Heart left ventricle (tissue), 16 donors: ENCODE data around the gene CCDC28B. TPM values are rescaled to one million over a fixed set of nuclear protein-coding genes. Genes with fewer than 3 reads are reported as not detected.

Experiments used
- ATAC-seq, 4 donors: fragments of 200-7000 bp; cut with Tn5 transposase; one replicate each; pipeline ENCODE4 v1.9.1; 2020 to 2022; ENCODE audit warnings: moderate library complexity in 4 of 4, mild to moderate bottlenecking in 3 of 4, moderate number of reproducible peaks in 1 of 4
- DNase-seq, 5 donors: peaks; one replicate each; pipeline ENCODE4 v3.0.0-alpha.2; 2020
- H3K27ac ChIP-seq, 12 donors: fragments of 200-600 bp; sonication (generic) in 4 of 12; one replicate each; pipeline versions ENCODE4 v1.5.0 to v1.8.0; 2016 to 2022; ENCODE audit warnings: mild to moderate bottlenecking in 2 of 12
- H3K27me3 ChIP-seq, 9 donors: fragments of 200-600 bp; sonication (generic) in 2 of 9; one replicate each; pipeline versions ENCODE4 v1.5.1 to v1.8.0; 2016 to 2022; ENCODE audit warnings: mild to moderate bottlenecking in 3 of 9
- H3K36me3 ChIP-seq, 9 donors: fragments of 200-600 bp; sonication (generic) in 2 of 9; one replicate each; pipeline versions ENCODE4 v1.5.0 to v1.8.0; 2018 to 2022; ENCODE audit warnings: mild to moderate bottlenecking in 2 of 9
- H3K4me1 ChIP-seq, 12 donors: fragments of 200-600 bp; sonication (generic) in 4 of 12; one replicate each; pipeline versions ENCODE4 v1.5.0 to v1.8.0; 2016 to 2022; ENCODE audit warnings: mild to moderate bottlenecking in 3 of 12
- H3K4me3 ChIP-seq, 12 donors: fragments of 200-600 bp; sonication (generic) in 4 of 12; one replicate each; pipeline versions ENCODE4 v1.5.0 to v1.8.0; 2017 to 2022; ENCODE audit warnings: mild to moderate bottlenecking in 9 of 12, moderate library complexity in 4 of 12
- H3K9me3 ChIP-seq, 12 donors: fragments of 200-600 bp; sonication (generic) in 4 of 12; one replicate each; pipeline versions ENCODE4 v1.5.0 to v1.8.0; 2016 to 2022; ENCODE audit warnings: mild to moderate bottlenecking in 1 of 12
- POLR2A ChIP-seq, 2 donors: fragments of 450-650 bp; IDR thresholded peaks; one replicate each; pipeline ENCODE4 v1.6.1; 2017; ENCODE audit warnings: antibody characterized with exemption in 2 of 2, mild to moderate bottlenecking in 2 of 2, moderate library complexity in 2 of 2
- WGBS, 4 donors: extraction: QIAGEN DNeasy Blood & Tissue Kit in 2 of 4; methylation state at CpG; one replicate each; pipeline versions ENCODE4 v1.1.5 to v1.1.7; 2013 to 2018; 5-methylcytosine and 5-hydroxymethylcytosine counted together
- intact Hi-C, 10 donors: fragments of 100-400 bp; cut with DNase I; formaldehyde crosslinking; loops; one replicate each; pipeline versions ENCODE4 v1.11.1 to v1.14.2; 2022
- polyA plus RNA-seq, 2 donors: library from polyadenylated mRNA; stranded (reverse); fragments of 200-250 nt; gene quantifications; one replicate each; pipeline ENCODE4 v1.2.3, GENCODE V29; 2013
- total RNA-seq, 9 donors: library from RNA; depleted of rRNA in 2 of 9; stranded (reverse); fragments of >200 nt in 2 of 9; fragmentation: NEBNext Ultra II Directional in 3 of 9; extraction: Animal tissue kit (Norgen Biotek cat#: 25700) in 3 of 9; gene quantifications; one replicate each; pipeline versions ENCODE4 v1.1.0 to v1.2.4, GENCODE V29; 2016 to 2023
- TF ChIP-seq, protein P1 (sequence below), 12 donors: fragments of 200-600 bp; sonication (generic) in 4 of 12; IDR thresholded peaks; one replicate each; pipeline versions ENCODE4 v1.5.0 to v1.8.0; 2018 to 2022; ENCODE audit warnings: antibody characterized with exemption in 12 of 12, mild to moderate bottlenecking in 5 of 12
- donor health status: ischemic (EF 13 %, LVEDD 7.1; RV severe dilation, severe dysfunction).
- donor health status: healthy with polysubstance abuse.
- donor health status: DM: no; HTN: yes; CAD: no.
- donor health status: DM: no; HTN: no; CAD: no.
- donor health status: ischemic (EF 25% LVEDD 6.9; RV normal size, moderate dysfunction).
- donor health status: ischemic (EF 25% LVEDD 5.7; RV mildly dilated, moderate dysfunction).
- donor health status: healthy.
- donor health status: DM: yes; HTN: yes; CAD: no.
- donor health status: ischemic (EF 35%, LVEDD 5.7; RV mildly dilated, moderate dysfunction).
- donor health status: nonischemic (EF 11% LVEDD 7.7; RV severe dilation, severe dysfunction).
- donor health status: DM: yes; HTN: yes; CAD: no.
- donor health status: PGD.
- donor health status: ischemic (EF 29% LVEDD 5.4; RV normal size, mild dysfunction).
- donor health status: nonischemic (EF 23%, LVEDD 6.1; RV moderate dilation, normal function).

The CCDC28B gene
- total and polyA plus RNA-seq, 11 donors: 12.5 to 40.2 (median 17.0) TPM

DNA sequence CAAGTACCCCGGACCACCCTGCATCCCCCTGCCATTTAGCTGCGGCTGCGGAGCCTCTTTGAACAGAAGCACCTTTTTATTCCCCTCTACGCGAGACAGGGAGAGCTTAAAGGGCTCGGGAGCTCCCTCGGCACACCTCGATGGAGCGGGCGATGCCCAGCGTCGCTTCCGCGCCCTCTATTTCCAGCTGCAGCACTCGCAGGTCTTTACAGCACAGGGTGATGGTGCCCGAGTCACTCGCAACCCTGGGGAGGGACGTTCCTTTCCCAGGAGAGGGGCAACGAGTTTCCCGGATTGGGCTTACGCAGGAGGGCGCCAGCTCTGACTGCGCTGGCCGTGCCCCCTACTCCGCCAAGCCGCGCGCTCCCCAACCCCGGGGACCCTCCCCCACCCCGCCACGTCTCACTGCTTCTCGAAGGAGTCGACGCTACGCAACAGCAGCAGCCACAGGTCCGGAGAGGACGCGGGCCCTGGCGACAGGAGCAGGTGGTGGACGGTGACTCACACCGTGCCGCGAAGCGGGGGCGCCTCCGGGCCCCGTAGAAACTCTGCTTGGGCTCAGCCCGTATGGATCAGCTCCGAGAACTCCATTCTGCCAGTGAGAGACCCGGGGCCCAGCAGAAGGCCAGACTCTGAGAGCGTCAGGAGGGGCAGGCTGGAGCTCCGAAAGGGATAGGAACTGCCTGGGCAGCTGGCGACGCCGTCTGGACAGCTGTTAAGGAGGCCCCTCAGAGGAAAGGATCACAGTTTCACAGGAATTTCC lies 40.8 kb downstream of the CCDC28B start:
- Histone ChIP-seq H3K27me3 (no peaks in the 10 kb centered on the region), H3K9me3 (no peaks in the 10 kb centered on the region), H3K27ac (peak overlapping the region; percentile 63 to 92 (median 86)), H3K4me1 (peaks cover 2 to 39% (median 24%) of the 10 kb centered on the region in 12 donors), H3K4me3 (peak overlapping the region; percentile 34 to 85 (median 69)), H3K36me3 (peaks cover 0 to 8% (median 0%) of the 10 kb centered on the region in 9 donors)
- intact Hi-C loops: loop anchor here in 6 of 10 donors (5.0 to 10.0 kb wide), 3 partner anchors 51 to 76 kb away; partner anchors contain the start of gene HDAC1 (in 2 of the 6)
- 0 to 1% (median 1%) methylated on average over 17 to 55 of the region's 55 CpGs for WGBS, 4 donors
- ATAC-seq: peak; percentile 52 to 76 (median 72)
- DNase-seq: peak; percentile 58 to 78 (median 71)
- TF ChIP-seq, protein P1, sequence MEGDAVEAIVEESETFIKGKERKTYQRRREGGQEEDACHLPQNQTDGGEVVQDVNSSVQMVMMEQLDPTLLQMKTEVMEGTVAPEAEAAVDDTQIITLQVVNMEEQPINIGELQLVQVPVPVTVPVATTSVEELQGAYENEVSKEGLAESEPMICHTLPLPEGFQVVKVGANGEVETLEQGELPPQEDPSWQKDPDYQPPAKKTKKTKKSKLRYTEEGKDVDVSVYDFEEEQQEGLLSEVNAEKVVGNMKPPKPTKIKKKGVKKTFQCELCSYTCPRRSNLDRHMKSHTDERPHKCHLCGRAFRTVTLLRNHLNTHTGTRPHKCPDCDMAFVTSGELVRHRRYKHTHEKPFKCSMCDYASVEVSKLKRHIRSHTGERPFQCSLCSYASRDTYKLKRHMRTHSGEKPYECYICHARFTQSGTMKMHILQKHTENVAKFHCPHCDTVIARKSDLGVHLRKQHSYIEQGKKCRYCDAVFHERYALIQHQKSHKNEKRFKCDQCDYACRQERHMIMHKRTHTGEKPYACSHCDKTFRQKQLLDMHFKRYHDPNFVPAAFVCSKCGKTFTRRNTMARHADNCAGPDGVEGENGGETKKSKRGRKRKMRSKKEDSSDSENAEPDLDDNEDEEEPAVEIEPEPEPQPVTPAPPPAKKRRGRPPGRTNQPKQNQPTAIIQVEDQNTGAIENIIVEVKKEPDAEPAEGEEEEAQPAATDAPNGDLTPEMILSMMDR (IDR thresholded peaks at IDR 0.05): no peak
- TF ChIP-seq POLR2A (IDR thresholded peaks at IDR 0.05): peak in 1 of 2 donors; percentile 19

DNA sequence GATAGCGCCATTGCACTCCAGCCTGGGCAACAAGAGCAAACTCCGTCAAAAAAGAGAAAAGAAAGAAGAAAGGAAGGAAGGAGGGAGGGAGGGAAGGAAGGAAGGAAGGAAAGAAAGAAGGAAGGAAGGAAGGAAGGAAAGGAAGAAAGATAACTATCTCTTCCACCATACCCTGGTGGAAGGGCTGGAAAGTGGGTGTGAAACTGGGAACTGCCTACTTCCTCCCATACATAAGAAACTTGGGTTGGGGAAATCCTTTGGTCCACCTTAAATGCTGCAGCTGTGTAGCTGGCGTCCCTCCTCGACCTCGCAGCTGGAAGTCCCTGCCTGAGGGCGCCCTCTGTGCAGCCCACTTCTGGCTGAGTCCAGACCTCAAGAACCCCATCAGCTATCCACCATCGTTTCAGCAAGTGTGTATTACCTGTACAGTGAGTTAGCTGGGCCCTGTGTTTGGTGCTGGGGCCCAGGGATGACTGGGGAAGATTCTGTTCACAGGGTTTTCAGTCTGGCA lies 42.0 kb downstream of the CCDC28B start:
- Histone ChIP-seq H3K4me3 (peak overlapping the region in 8 of 12 donors; percentile 5 to 85 (median 34)), H3K27me3 (no peaks in the 10 kb centered on the region), H3K4me1 (peaks cover 2 to 50% (median 33%) of the 10 kb centered on the region in 12 donors), H3K27ac (peak overlapping the region in 11 of 12 donors; percentile 4 to 92 (median 87)), H3K9me3 (no peaks in the 10 kb centered on the region), H3K36me3 (peaks cover 0 to 4% (median 0%) of the 10 kb centered on the region in 9 donors)
- TF ChIP-seq POLR2A (IDR thresholded peaks at IDR 0.05): no peak
- TF ChIP-seq, protein P1 (IDR thresholded peaks at IDR 0.05): no peak
- DNase-seq: peak; percentile 52 to 71 (median 60)
- peak; percentile 10 to 29 (median 20) for ATAC-seq
- intact Hi-C loops: loop anchor here in 6 of 10 donors (5.0 to 10.0 kb wide), 3 partner anchors 50 to 75 kb away; partner anchors contain the start of gene HDAC1 (in 2 of the 6)
- 30 to 37% (median 34%) methylated on average over 5 to 7 of the region's 7 CpGs for WGBS, 4 donors

DNA sequence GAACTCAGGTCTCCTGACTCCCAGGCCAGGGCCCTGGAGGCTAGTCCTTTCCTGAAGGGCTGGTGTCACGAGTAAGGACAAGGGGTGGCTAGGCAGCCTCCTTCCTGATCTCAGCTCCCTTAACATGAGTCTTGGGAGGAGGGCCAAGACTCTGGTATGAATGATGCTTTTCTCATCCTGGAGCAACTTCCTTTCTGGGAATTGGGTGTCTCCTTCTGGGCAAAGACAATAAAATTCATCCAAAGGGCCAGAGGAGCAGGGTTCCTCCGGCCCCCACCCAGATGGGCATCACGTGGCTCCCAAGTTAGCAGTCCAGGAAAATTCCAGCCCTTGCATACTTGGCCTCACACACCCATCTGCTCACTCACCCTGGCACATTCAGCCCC lies 46.5 kb downstream of the CCDC28B start, which contains the start of gene FAM167B:
TSS of gene FAM167B (plus strand) at position 335 of the 386 bp plus-strand sequence. CDS start 200 bp downstream, outside the sequence.
- intact Hi-C loops: loop anchor here in 2 of 10 donors (5.0 to 10.0 kb wide), 2 partner anchors 45 to 68 kb away; partner anchors contain the start of gene HDAC1 (in 1 of the 2)
- Histone ChIP-seq H3K4me1 (peaks cover 2 to 75% (median 62%) of the 10 kb centered on the region in 12 donors), H3K27me3 (no peaks in the 10 kb centered on the region), H3K9me3 (no peaks in the 10 kb centered on the region), H3K36me3 (no peaks in the 10 kb centered on the region), H3K27ac (peak within 1 kb of the TSS; percentile 54 to 95 (median 82)), H3K4me3 (peak within 1 kb of the TSS in 8 of 12 donors; percentile 6 to 39 (median 21))
- DNase-seq (peak in 4 of 5 donors; percentile 62 to 76 (median 69)), ATAC-seq (peak; percentile 43 to 76 (median 68))
- TF ChIP-seq, protein P1 (IDR thresholded peaks at IDR 0.05): no peak
- no peak for TF ChIP-seq POLR2A (IDR thresholded peaks at IDR 0.05)
- 34 to 56% (median 43%) methylated on average over 3 of the region's 3 CpGs for WGBS, 4 donors
